ENCODE results near the gene SIRPB2.

DNA sequence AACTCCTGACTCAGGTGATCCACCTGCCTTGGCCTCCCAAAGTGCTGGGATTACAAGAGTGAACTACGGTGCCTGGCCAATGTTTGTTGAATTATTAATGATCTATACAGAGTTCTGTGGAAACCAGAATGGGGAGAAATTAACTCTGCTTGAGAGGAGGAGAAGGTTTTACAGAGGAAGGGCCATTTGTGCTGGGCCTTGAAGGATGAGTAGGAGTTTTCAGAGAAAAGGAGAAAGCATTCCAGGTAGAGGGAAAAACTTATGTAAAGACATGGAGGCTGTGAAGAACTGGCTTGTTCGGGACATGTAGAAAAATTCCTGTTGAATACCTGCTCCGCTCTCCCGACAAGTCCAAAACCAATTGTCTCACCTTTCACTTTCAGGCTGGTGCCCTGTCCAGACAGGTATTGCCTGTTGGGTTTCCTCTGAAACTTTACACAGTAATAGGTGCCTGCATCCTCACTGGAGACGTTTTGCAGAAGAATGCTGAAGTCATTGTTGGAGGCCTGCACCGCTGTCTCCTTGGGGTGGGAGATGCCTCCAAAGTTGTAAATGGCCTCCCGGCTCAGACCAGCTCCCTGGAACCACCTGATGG lies 13.2 kb downstream of the SIRPB2 start:
- TF ChIP-seq, protein P1, sequence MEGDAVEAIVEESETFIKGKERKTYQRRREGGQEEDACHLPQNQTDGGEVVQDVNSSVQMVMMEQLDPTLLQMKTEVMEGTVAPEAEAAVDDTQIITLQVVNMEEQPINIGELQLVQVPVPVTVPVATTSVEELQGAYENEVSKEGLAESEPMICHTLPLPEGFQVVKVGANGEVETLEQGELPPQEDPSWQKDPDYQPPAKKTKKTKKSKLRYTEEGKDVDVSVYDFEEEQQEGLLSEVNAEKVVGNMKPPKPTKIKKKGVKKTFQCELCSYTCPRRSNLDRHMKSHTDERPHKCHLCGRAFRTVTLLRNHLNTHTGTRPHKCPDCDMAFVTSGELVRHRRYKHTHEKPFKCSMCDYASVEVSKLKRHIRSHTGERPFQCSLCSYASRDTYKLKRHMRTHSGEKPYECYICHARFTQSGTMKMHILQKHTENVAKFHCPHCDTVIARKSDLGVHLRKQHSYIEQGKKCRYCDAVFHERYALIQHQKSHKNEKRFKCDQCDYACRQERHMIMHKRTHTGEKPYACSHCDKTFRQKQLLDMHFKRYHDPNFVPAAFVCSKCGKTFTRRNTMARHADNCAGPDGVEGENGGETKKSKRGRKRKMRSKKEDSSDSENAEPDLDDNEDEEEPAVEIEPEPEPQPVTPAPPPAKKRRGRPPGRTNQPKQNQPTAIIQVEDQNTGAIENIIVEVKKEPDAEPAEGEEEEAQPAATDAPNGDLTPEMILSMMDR (conservative IDR thresholded peaks at IDR 0.05) = no peak
- TF ChIP-seq EZH2 (IDR thresholded peaks at IDR 0.05; ENCODE audit: low read depth) = no peak
